ENCODE data around the gene RAB44. TPM values are rescaled to one million over a fixed set of nuclear protein-coding genes. Genes with fewer than 3 reads are reported as not detected.
"Not testable (repeated sequence)": the region's sequence is repeated elsewhere in the genome, so short reads cannot be mapped to it uniquely, and the experiment has no call there.

RAB44 gene
- total RNA-seq, 2 donors from 2014 or later = 0.14 to 0.45 TPM

GRCh38 chr6:36701401-36701991 lies 3.9 kb downstream of the RAB44 start:
- no peak overlapping the region for H3K4me3 ChIP-seq
- no peaks in the 10 kb centered on the region for H3K9me3 ChIP-seq
- intact Hi-C loops (cut with DNase I) = no loop called here
- H3K36me3 ChIP-seq = no peaks in the 10 kb centered on the region
- 77% methylated on average over 3 of the region's 3 CpGs for WGBS
- DNase-seq (ENCODE audit: low spot score) = no peak
- H3K27me3 ChIP-seq (replicated peaks; ENCODE audit: insufficient read depth) = no peaks in the 10 kb centered on the region
- H3K27ac ChIP-seq = no peak overlapping the region
- H3K4me1 ChIP-seq (replicated peaks) = no peaks in the 10 kb centered on the region
- TF ChIP-seq POLR2A (IDR thresholded peaks at IDR 0.05) (no peak), CTCF (IDR thresholded peaks at IDR 0.05) (peak in 1 of 4 experiments; percentile 17)

GRCh38 chr6:36702656-36703055 lies 5.0 kb downstream of the RAB44 start:
- H3K4me1 ChIP-seq (replicated peaks) = no peaks in the 10 kb centered on the region
- H3K36me3 ChIP-seq = no peaks in the 10 kb centered on the region
- no peak overlapping the region for H3K27ac ChIP-seq
- TF ChIP-seq POLR2A (IDR thresholded peaks at IDR 0.05) = no peak
- no peak for TF ChIP-seq CTCF (IDR thresholded peaks at IDR 0.05)
- TF ChIP-seq POLR2AphosphoS5 (IDR thresholded peaks at IDR 0.05) = no peak
- intact Hi-C loops (cut with DNase I) = no loop called here
- no peaks in the 10 kb centered on the region for H3K9me3 ChIP-seq
- no peak for DNase-seq (ENCODE audit: low spot score)
- H3K27me3 ChIP-seq (replicated peaks; ENCODE audit: insufficient read depth) = no peaks in the 10 kb centered on the region
- 94% methylated on average over 3 of the region's 3 CpGs for WGBS
- no peak overlapping the region for H3K4me3 ChIP-seq

- intact Hi-C loops (cut with DNase I) = no loop called here
- no peaks in the 10 kb centered on the region for H3K4me1 ChIP-seq (replicated peaks)
- no peaks in the 10 kb centered on the region for H3K9me3 ChIP-seq
- WGBS = 91% methylated on average over 5 of the region's 5 CpGs
- H3K27ac ChIP-seq = no peak overlapping the region
- no peaks in the 10 kb centered on the region for H3K36me3 ChIP-seq
- DNase-seq (ENCODE audit: low spot score) = no peak
- TF ChIP-seq POLR2AphosphoS5 (IDR thresholded peaks at IDR 0.05) (no peak), POLR2A (IDR thresholded peaks at IDR 0.05) (no peak), CTCF (IDR thresholded peaks at IDR 0.05) (no peak)
- no peaks in the 10 kb centered on the region for H3K27me3 ChIP-seq (replicated peaks; ENCODE audit: insufficient read depth)
- H3K4me3 ChIP-seq = no peak overlapping the region
These were observed 5.5 kb downstream of the RAB44 start for GRCh38 chr6:36703081-36703606.

- DNase-seq (ENCODE audit: low spot score) = no peak
- no peaks in the 10 kb centered on the region for H3K27me3 ChIP-seq (replicated peaks; ENCODE audit: insufficient read depth)
These were observed 6.4 kb downstream of the RAB44 start for GRCh38 chr6:36703982-36704381.

GRCh38 chr6:36704961-36705577 lies 7.4 kb downstream of the RAB44 start:
- H3K4me1 ChIP-seq (replicated peaks); H3K36me3 ChIP-seq; DNase-seq (ENCODE audit: low spot score); H3K27ac ChIP-seq; H3K27me3 ChIP-seq (replicated peaks; ENCODE audit: insufficient read depth); H3K4me3 ChIP-seq; intact Hi-C loops (cut with DNase I); H3K9me3 ChIP-seq: not testable (repeated sequence)
- WGBS = 63% methylated on average over 7 of the region's 7 CpGs

More at GRCh38 chr6:36703982-36704381, 6.4 kb downstream of the RAB44 start:
- Histone ChIP-seq H3K4me1 (replicated peaks) (no peaks in the 10 kb centered on the region), H3K27ac (no peak overlapping the region), H3K9me3 (no peaks in the 10 kb centered on the region), H3K36me3 (no peaks in the 10 kb centered on the region), H3K4me3 (no peak overlapping the region)
- intact Hi-C loops (cut with DNase I) = no loop called here
- 95% methylated on average over 18 of the region's 18 CpGs for WGBS
- no peak for TF ChIP-seq CTCF (IDR thresholded peaks at IDR 0.05)
- TF ChIP-seq POLR2A (IDR thresholded peaks at IDR 0.05) = no peak
- no peak for TF ChIP-seq POLR2AphosphoS5 (IDR thresholded peaks at IDR 0.05)

All from prostate gland (tissue), 2 donors.